IMR-90 (cell line): ENCODE measurements around the gene RASSF3. TPM values are rescaled to one million over a fixed set of nuclear protein-coding genes. Genes with fewer than 3 reads are reported as not detected.

Experiments used
- ATAC-seq: fragments of 200-7000 bp; cut with Tn5 transposase; 2 replicates; pipeline ENCODE4 v1.9.1; 2020; ENCODE audit warnings: low read depth, mild to moderate bottlenecking, moderate library complexity
- BruUV-seq: library from RNA; stranded (reverse); fragments of 400-500 nt; replicated peaks from 2 replicates; lab custom pipeline; 2021; lab: Mats Ljungman, UMichigan
- CTCF ChIA-PET: fragments of 300-600 bp; formaldehyde crosslinking; extraction: SDS; loops from one replicate; lab custom pipeline; 2021; ENCODE audit warnings: antibody characterized with exemption; lab: Yijun Ruan, JAX
- POLR2A ChIA-PET: fragments of 300-600 bp; sonication (Branson Sonifier 250); formaldehyde crosslinking; loops from one replicate; lab custom pipeline; 2022; ENCODE audit warnings: antibody characterized with exemption; ENCODE audit not compliant: unreplicated experiment; lab: Charles Lee
- DNase-seq: peaks from one replicate; pipeline ENCODE4 v3.0.0; 2013
- H2AFZ ChIP-seq: replicated peaks from 2 replicates; pipeline ENCODE3; 2013; ENCODE audit warnings: low read length, mild to moderate bottlenecking; ENCODE audit not compliant: poor library complexity
- H2AK5ac ChIP-seq: 2 replicates; pipeline ENCODE4 v1.6.1; 2013; ENCODE audit warnings: low read depth, low read length, inconsistent platforms
- H2AK9ac ChIP-seq: replicated peaks from 2 replicates; pipeline ENCODE3; 2013; ENCODE audit warnings: mild to moderate bottlenecking, low read depth, low read length, moderate library complexity; ENCODE audit not compliant: poor library complexity
- H2BK120ac ChIP-seq: 2 replicates; pipeline ENCODE4 v1.6.1; 2013; ENCODE audit warnings: low read depth, low read length, inconsistent platforms
- H2BK15ac ChIP-seq: 3 replicates; pipeline ENCODE4 v1.6.1; 2013; ENCODE audit warnings: low read depth, low read length, inconsistent platforms
- H2BK20ac ChIP-seq: 2 replicates; pipeline ENCODE4 v1.6.1; 2013; ENCODE audit warnings: low read depth, mild to moderate bottlenecking, inconsistent platforms, low read length, moderate library complexity
- H2BK5ac ChIP-seq: 2 replicates; pipeline ENCODE4 v1.6.1; 2013; ENCODE audit warnings: mild to moderate bottlenecking, low read depth, low read length, inconsistent platforms; ENCODE audit not compliant: poor library complexity, severe bottlenecking
- H3K14ac ChIP-seq: replicated peaks from 2 replicates; pipeline ENCODE4 v1.6.1; 2013; ENCODE audit warnings: low read depth, low read length, inconsistent platforms
- H3K18ac ChIP-seq: 2 replicates; pipeline ENCODE4 v1.6.1; 2013; ENCODE audit warnings: low read depth, low read length, control low read depth
- H3K23ac ChIP-seq: 2 replicates; pipeline ENCODE4 v1.6.1; 2013; ENCODE audit warnings: low read depth, low read length, inconsistent platforms
- H3K27ac ChIP-seq: 2 replicates; pipeline ENCODE4 v1.5.1; 2013; ENCODE audit warnings: mild to moderate bottlenecking, control low read depth, low read length; ENCODE audit not compliant: insufficient read depth
- H3K27me3 ChIP-seq: 2 replicates; pipeline ENCODE4 v1.6.1; 2013; ENCODE audit warnings: low read length; ENCODE audit not compliant: control insufficient read depth, insufficient read depth
- H3K36me3 ChIP-seq: 2 replicates; pipeline ENCODE4 v1.6.1; 2013; ENCODE audit warnings: low read length, mixed read lengths; ENCODE audit not compliant: control insufficient read depth, insufficient read depth
- H3K4ac ChIP-seq: 2 replicates; pipeline ENCODE4 v1.6.1; 2013; ENCODE audit warnings: low read depth, low read length, inconsistent platforms
- H3K4me1 ChIP-seq: 2 replicates; pipeline ENCODE4 v1.6.1; 2013; ENCODE audit warnings: low read length, mixed read lengths; ENCODE audit not compliant: control insufficient read depth, insufficient read depth
- H3K4me2 ChIP-seq: 2 replicates; pipeline ENCODE4 v1.6.1; 2013; ENCODE audit warnings: low read depth, mild to moderate bottlenecking, control low read depth, low read length, moderate library complexity
- H3K4me3 ChIP-seq: 2 replicates; pipeline ENCODE4 v1.5.1; 2013; ENCODE audit warnings: low read depth, mild to moderate bottlenecking, control low read depth, low read length, moderate library complexity; ENCODE audit not compliant: insufficient read depth
- H3K56ac ChIP-seq: 2 replicates; pipeline ENCODE4 v1.6.1; 2013; ENCODE audit warnings: low read length, inconsistent platforms; ENCODE audit not compliant: insufficient read depth; ENCODE audit errors: extremely low read depth
- H3K79me1 ChIP-seq, 2 experiments: 2 replicates each; pipeline ENCODE4 v1.6.1; 2013; ENCODE audit warnings: low read length in 2 of 2, inconsistent platforms in 1 of 2, low read depth in 1 of 2
- H3K9ac ChIP-seq: 2 replicates; pipeline ENCODE4 v1.6.1; 2013; ENCODE audit warnings: low read depth, low read length, control low read depth
- H3K9me1 ChIP-seq: 2 replicates; pipeline ENCODE4 v1.6.1; 2013; ENCODE audit warnings: low read length, inconsistent platforms; ENCODE audit not compliant: insufficient read depth
- H3K9me3 ChIP-seq: 2 replicates; pipeline ENCODE4 v1.6.1; 2013; ENCODE audit warnings: low read length; ENCODE audit not compliant: control insufficient read depth, insufficient read depth
- H4K20me1 ChIP-seq: 2 replicates; pipeline ENCODE4 v1.6.1; 2013; ENCODE audit warnings: low read length, inconsistent platforms; ENCODE audit not compliant: insufficient read depth
- H4K5ac ChIP-seq: 2 replicates; pipeline ENCODE4 v1.6.1; 2013; ENCODE audit warnings: mild to moderate bottlenecking, low read depth, low read length, control low read depth
- H4K8ac ChIP-seq, 2 experiments: 2 replicates each; pipeline ENCODE4 v1.6.1; 2013; ENCODE audit warnings: low read depth in 2 of 2, low read length in 2 of 2, control low read depth in 1 of 2, inconsistent platforms in 1 of 2
- H4K91ac ChIP-seq: 2 replicates; pipeline ENCODE4 v1.6.1; 2013; ENCODE audit warnings: low read depth, low read length, inconsistent platforms; ENCODE audit not compliant: insufficient read depth
- CHD1 ChIP-seq: IDR thresholded peaks from 2 replicates; pipeline ENCODE4 v1.6.1; 2012; ENCODE audit warnings: low read depth, low read length, improper control_type of control experiment
- ELK1 ChIP-seq: fragments of 150-350 bp; IDR thresholded peaks from 2 replicates; pipeline ENCODE4 v1.6.1; 2016; ENCODE audit warnings: low read depth, mild to moderate bottlenecking, low read length, moderate library complexity, borderline replicate concordance
- FOS ChIP-seq: fragments of 150-350 bp; IDR thresholded peaks from 2 replicates; pipeline ENCODE4 v1.6.1; 2016; ENCODE audit warnings: low read depth, low read length
- MAFK ChIP-seq: IDR thresholded peaks from 2 replicates; pipeline ENCODE4 v1.6.1; 2012; ENCODE audit warnings: low read depth, low read length, improper control_type of control experiment
- MAZ ChIP-seq: IDR thresholded peaks from 2 replicates; pipeline ENCODE4 v1.6.1; 2012; ENCODE audit warnings: low read depth, mild to moderate bottlenecking, low read length, improper control_type of control experiment, moderate library complexity, borderline replicate concordance
- MXI1 ChIP-seq: IDR thresholded peaks from 2 replicates; pipeline ENCODE4 v1.6.1; 2012; ENCODE audit warnings: low read depth, mild to moderate bottlenecking, low read length, moderate library complexity, borderline replicate concordance
- NFE2L2 ChIP-seq: fragments of 150-350 bp; IDR thresholded peaks from 2 replicates; pipeline ENCODE4 v1.6.1; 2016; ENCODE audit warnings: low read depth, mild to moderate bottlenecking, low read length
- POLR2A ChIP-seq: IDR thresholded peaks from 2 replicates; pipeline ENCODE4 v1.6.1; 2012; ENCODE audit warnings: mild to moderate bottlenecking, low read depth, low read length
- WGBS, 2 experiments: methylation state at CpG; one replicate each; pipeline versions ENCODE4 v1.1.5 to v1.1.7; 2013; ENCODE audit warnings: missing lambda C conversion rate in 2 of 2; ENCODE audit not compliant: insufficient read length in 1 of 2; ENCODE audit errors: extremely low coverage in 2 of 2; 5-methylcytosine and 5-hydroxymethylcytosine counted together
- dilution Hi-C: fragments of 300-500 bp; cut with HindIII; formaldehyde crosslinking; loops from one replicate; pipeline ENCODE4 v1.14.3; 2018; ENCODE audit warnings: low sequenced_read_pairs; ENCODE audit not compliant: unreplicated experiment
- in situ Hi-C: fragments of 300-500 bp; cut with MboI; formaldehyde crosslinking; loops from 3 replicates; pipeline ENCODE4 v1.14.3; 2019; ENCODE audit warnings: low sequenced_read_pairs, inconsistent platforms, mixed read lengths
- intact Hi-C: fragments of 100-400 bp; cut with micrococcal nuclease; formaldehyde crosslinking; loops from 2 replicates; pipeline ENCODE4 v1.10.0; 2022
- polyA plus RNA-seq, 3 experiments: library from polyadenylated mRNA; depleted of rRNA; stranded (reverse); fragments of >200 nt; gene quantifications; 2 replicates each; pipeline ENCODE4 v1.2.3, GENCODE V29; 2012; ENCODE audit warnings: low replicate concordance in 1 of 3
- total RNA-seq: library from RNA; depleted of rRNA; stranded (reverse); fragments of >200 nt; gene quantifications from 2 replicates; pipeline ENCODE4 v1.2.3, GENCODE V29; 2012

RASSF3 gene
- total and polyA plus RNA-seq, 2 of the 4 experiments (the other 2 are of a cell fraction): 18.7 to 39.3 TPM

- ChIA-PET CTCF (no interaction called here), POLR2A (no interaction called here)
- intact Hi-C loops: no loop called here
- dilution Hi-C loops: no loop called here
- no peak overlapping the region for H3K9ac ChIP-seq
- BruUV-seq: no TSS peak
- H3K4ac ChIP-seq: no peak overlapping the region
- H2BK120ac ChIP-seq: no peak overlapping the region
- H3K4me3 ChIP-seq: no peak overlapping the region
- no peak overlapping the region for H4K5ac ChIP-seq
- H3K36me3 ChIP-seq: no peaks in the 10 kb centered on the region
- no peaks in the 10 kb centered on the region for H3K27me3 ChIP-seq
- peaks cover 22% of the 10 kb centered on the region for H3K9me1 ChIP-seq
- TF ChIP-seq MAFK: no peak
- TF ChIP-seq MAZ: no peak
- no peak for TF ChIP-seq NFE2L2
- TF ChIP-seq POLR2A: no peak
- no peak for TF ChIP-seq CHD1
- no peak for TF ChIP-seq MXI1
- TF ChIP-seq ELK1: no peak
- no peak for TF ChIP-seq FOS
- H3K18ac ChIP-seq: no peak overlapping the region
- no peak for DNase-seq
- H3K79me1 ChIP-seq: peaks cover 37 to 89% of the 10 kb centered on the region in 2 experiments
- no peak overlapping the region for H2AFZ ChIP-seq
- H3K56ac ChIP-seq: no peak overlapping the region
- H2BK5ac ChIP-seq: no peak overlapping the region
- ATAC-seq: no peak
- in situ Hi-C loops: no loop called here
- H2AK5ac ChIP-seq: no peak overlapping the region
- no peak overlapping the region for H2BK20ac ChIP-seq
- WGBS, 2 experiments: no CpG with 5 or more reads among the region's 5 CpGs
- H3K14ac ChIP-seq: peak overlapping the region; percentile 19; the same call in 1 of the 2 replicates
- no peak overlapping the region for H3K23ac ChIP-seq
- peaks cover 40% of the 10 kb centered on the region; the same call in 1 of the 2 replicates for H4K20me1 ChIP-seq
- H4K8ac ChIP-seq: no peak overlapping the region
- no peak overlapping the region for H2AK9ac ChIP-seq
- H4K91ac ChIP-seq: no peak overlapping the region
- H3K27ac ChIP-seq: no peak overlapping the region
- no peaks in the 10 kb centered on the region for H3K9me3 ChIP-seq
- peaks cover 14% of the 10 kb centered on the region for H3K4me1 ChIP-seq
- H3K4me2 ChIP-seq: no peak overlapping the region
- no peak overlapping the region for H2BK15ac ChIP-seq
Observed at GRCh38 chr12:64678835-64679234, 68.5 kb downstream of the RASSF3 start.
